ENCODE results near the gene ANLN. TPM values are rescaled to one million over a fixed set of nuclear protein-coding genes. Genes with fewer than 3 reads are reported as not detected.
A peak's percentile ranks its signal among the peaks of the same experiment; 100 is the strongest.
"Not testable (repeated sequence)": the region's sequence is repeated elsewhere in the genome, so short reads cannot be mapped to it uniquely, and the experiment has no call there.

ANLN gene
- total RNA-seq, 2 donors from 2014 or later = 3.9 to 13.7 TPM

DNA sequence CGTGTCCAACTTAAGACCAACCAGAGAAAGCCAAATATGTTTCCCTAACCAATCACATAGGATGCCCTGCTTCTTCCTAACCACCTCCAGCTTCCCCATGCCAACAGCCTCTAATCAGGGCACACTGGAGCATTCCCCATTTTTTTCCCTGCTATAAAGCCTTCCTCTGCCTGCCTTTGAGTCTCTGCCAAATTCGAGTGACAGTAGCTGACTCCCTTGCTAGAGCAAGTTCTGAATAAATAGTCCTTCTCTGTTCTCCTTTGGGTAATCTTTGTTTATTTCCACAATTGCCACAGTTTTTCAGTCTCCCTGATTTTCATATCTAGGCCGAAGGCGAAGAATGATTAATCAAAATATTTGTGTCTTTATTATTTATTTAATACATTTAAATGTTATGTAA is 96.7 kb downstream of the ANLN start:
- intact Hi-C loops (cut with DNase I, micrococcal nuclease) = no loop called here
- ATAC-seq (no peak), DNase-seq (no peak)

DNA sequence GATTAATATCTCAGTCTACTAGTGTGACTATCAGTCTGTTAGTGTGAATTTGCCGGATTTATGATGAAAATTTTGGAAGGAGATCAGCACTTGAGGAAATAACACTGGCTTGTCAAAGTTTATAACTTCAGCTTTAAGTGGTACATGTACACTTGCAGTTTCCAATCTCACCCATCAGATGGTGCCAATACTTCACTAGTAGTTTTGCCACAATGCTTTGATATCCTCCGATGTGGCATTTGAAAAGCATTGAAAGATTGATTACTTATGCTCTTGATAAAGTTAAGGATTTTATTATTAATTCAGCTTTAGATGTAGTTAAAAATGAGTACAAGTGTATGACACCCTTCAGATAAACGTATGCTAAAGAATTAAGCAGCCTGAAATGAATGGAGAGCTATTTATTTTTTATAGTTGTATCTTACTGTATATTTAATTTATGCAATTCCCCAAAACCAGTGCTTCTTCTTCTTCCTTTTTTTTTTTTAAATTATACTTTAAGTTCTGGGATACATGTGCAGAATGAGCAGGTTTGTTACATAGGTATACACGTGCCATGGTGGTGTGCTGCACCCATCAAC is 98.2 kb downstream of the ANLN start:
- DNase-seq (no peak), ATAC-seq (peak; percentile 83)
- intact Hi-C loops (cut with DNase I, micrococcal nuclease) = no loop called here

DNA sequence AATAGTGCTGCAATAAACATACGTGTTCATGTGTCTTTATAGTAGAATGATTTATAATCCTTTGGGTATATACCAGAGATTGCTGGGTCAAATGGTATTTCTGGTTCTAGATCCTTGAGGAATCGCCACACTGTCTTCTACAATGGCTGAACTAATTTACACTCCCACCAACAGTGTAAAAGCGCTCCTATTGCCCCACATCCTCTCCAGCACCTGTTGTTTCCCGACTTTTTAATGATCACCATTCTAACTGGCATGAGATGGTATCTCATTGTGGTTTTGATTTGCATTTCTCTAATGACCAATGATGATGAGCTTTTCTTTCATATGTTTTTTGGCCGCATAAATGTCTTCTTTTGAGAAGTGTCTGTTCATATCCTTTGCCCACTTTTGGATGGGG is 99.0 kb downstream of the ANLN start:
- intact Hi-C loops (cut with DNase I, micrococcal nuclease); DNase-seq; ATAC-seq: not testable (repeated sequence)

DNA sequence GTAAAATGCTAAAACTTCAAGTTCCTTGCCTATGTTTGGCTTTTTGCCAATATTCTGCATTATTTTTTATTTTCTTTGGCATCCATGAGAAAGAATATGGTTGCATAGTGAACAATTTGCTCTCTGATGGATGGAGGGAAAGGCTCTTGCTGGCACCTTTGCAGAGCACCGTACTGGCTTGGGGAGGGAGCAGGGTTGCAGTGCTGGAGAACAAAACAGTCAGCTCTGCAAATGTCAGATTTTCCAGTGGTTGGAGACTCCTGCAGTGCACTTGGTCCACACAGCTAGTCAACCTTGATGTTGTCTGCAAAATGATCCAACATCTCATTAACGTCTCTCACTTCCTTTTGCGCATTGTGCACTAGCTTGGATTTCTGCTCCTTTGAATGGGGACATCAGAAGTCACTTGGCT is 100.8 kb downstream of the ANLN start:
- intact Hi-C loops (cut with DNase I, micrococcal nuclease) = no loop called here
- ATAC-seq (no peak), DNase-seq (no peak)

DNA sequence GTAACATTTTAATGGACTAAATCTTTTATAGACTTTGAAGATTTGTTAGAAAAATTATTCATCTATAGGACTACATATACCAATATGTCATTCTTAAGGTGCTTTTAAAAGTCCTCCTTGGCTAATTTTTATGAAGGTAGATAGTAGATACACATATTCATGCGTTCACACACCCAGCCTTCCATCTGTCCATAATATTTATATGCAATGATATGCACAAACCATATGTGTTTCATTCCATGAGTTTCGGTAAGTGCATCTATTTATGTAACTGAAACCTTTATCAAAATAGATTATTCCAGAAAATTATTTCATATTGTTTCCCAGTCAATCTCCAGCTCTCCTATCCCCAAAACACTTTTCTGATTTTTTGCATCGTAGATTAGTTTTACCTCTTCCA is 101.7 kb downstream of the ANLN start:
- intact Hi-C loops (cut with DNase I, micrococcal nuclease) = no loop called here

DNA sequence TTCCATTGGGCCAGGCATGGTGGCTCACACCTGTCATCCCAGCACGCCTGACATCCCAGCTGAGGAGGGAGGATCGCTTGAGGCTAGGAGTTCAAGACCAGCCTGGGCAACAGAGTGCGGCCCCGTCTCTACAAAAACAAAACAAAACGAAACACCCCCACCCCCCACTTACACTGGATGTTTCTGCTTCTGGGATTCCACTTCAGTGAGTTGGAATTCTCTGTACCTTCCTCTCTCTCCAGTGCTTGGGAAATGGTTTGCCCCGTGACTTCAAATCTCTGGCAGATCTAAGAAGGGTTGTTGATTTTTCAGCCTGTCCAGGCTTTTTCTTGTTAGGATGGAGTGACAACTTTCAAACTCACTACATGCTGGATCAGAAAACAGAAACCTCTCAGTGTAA is 106.9 kb downstream of the ANLN start:
- intact Hi-C loops (cut with DNase I, micrococcal nuclease) = no loop called here
- no peak for ATAC-seq
- no peak for DNase-seq

More for the DNA sequence above, 101.7 kb downstream of the ANLN start:
- no peak for DNase-seq
- no peak for ATAC-seq

DNA sequence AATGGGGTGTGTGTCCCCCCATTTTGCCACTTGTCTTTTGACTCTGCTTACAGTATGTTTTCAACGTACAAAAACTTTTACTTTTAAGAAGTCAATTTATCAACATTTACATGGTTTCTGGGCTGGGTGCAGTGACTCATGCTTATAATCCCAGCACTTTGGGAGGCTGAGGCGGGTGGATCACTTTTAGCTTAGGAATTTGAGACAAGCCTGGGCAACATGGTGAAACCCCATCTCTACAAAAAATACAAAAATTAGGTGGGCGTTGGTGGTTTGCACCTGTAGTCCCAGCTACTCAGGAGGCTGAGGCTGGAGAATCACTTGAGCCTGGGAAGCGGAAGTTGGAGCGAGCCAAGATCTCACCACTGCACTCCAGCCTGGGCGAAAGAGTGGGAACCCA is 107.5 kb downstream of the ANLN start:
- ATAC-seq; DNase-seq; intact Hi-C loops (cut with DNase I, micrococcal nuclease): not testable (repeated sequence)

DNA sequence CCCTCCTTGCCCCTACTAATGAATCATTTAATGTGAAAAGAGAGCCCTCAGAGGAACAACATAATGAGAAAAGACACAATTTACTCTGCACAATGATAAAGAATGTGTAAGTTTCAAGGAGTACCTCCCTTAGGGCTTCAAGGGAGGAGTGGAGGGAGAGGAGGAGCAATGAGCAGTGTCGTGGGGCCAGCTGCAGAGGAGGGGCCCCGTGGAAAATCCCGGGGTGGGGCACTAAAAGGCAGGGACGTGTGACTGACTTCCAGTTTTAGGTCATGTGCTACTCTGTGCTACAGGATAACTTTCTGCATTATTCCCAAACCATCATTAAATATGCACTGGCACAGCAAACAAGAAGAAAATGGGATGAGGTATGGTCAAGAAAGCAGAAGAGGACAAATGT is 108.1 kb downstream of the ANLN start:
- DNase-seq (no peak), ATAC-seq (no peak)
- intact Hi-C loops (cut with DNase I, micrococcal nuclease) = no loop called here

Other genes with a start within 250 kb of the ANLN start
- gene EEPD1, start 236.6 kb upstream of the ANLN start, total RNA-seq = 10 to 100 TPM; 10.2 to 13.4 TPM

All from left colon (tissue), 2 donors.